ENCODE results near the gene REEP5.
A peak's percentile ranks its signal among the peaks of the same experiment; 100 is the strongest.

The REEP5 gene

GRCh38 chr5:112933651-112934365, 11.8 kb upstream of the REEP5 start:
- Histone ChIP-seq H3K9ac (ENCODE audit: low read depth in 1 of 2, low read length in 2 of 2) (no peak overlapping the region), H3K36me3 (ENCODE audit: control insufficient read depth in 2 of 2, insufficient read depth in 2 of 2, low read length in 2 of 2) (no peaks in the 10 kb centered on the region), H3K9me3 (ENCODE audit: control insufficient read depth in 2 of 2, low read length in 2 of 2) (no peaks in the 10 kb centered on the region), H3K4me3 (ENCODE audit: low read length in 2 of 2) (no peak overlapping the region), H3K4me1 (ENCODE audit: control insufficient read depth in 2 of 2, insufficient read depth in 2 of 2, low read length in 2 of 2) (peaks cover 0 to 2% of the 10 kb centered on the region in 2 donors), H3K27me3 (ENCODE audit: control insufficient read depth in 2 of 2, insufficient read depth in 2 of 2, low read length in 2 of 2) (no peaks in the 10 kb centered on the region), H3K27ac (ENCODE audit: low read depth in 2 of 2, low read length in 2 of 2) (no peak overlapping the region)

- peaks cover 0 to 2% of the 10 kb centered on the region in 2 donors for H3K4me1 ChIP-seq (ENCODE audit: control insufficient read depth in 2 of 2, insufficient read depth in 2 of 2, low read length in 2 of 2)
- H3K4me3 ChIP-seq (ENCODE audit: low read length in 2 of 2) = no peak overlapping the region
- no peak overlapping the region for H3K9ac ChIP-seq (ENCODE audit: low read depth in 1 of 2, low read length in 2 of 2)
Observed at GRCh38 chr5:112933105-112933504, 11.1 kb upstream of the REEP5 start.

GRCh38 chr5:112931473-112931872, 9.4 kb upstream of the REEP5 start:
- H3K9ac ChIP-seq (ENCODE audit: low read depth in 1 of 2, low read length in 2 of 2) = no peak overlapping the region
- H3K9me3 ChIP-seq (ENCODE audit: control insufficient read depth in 2 of 2, low read length in 2 of 2) = no peaks in the 10 kb centered on the region
- no peaks in the 10 kb centered on the region for H3K36me3 ChIP-seq (ENCODE audit: control insufficient read depth in 2 of 2, insufficient read depth in 2 of 2, low read length in 2 of 2)
- peaks cover 0 to 2% of the 10 kb centered on the region in 2 donors for H3K4me1 ChIP-seq (ENCODE audit: control insufficient read depth in 2 of 2, insufficient read depth in 2 of 2, low read length in 2 of 2)
- no peak overlapping the region for H3K4me3 ChIP-seq (ENCODE audit: low read length in 2 of 2)
- H3K27ac ChIP-seq (ENCODE audit: low read depth in 2 of 2, low read length in 2 of 2) = no peak overlapping the region
- no peaks in the 10 kb centered on the region for H3K27me3 ChIP-seq (ENCODE audit: control insufficient read depth in 2 of 2, insufficient read depth in 2 of 2, low read length in 2 of 2)

More at GRCh38 chr5:112933105-112933504, 11.1 kb upstream of the REEP5 start:
- Histone ChIP-seq H3K9me3 (ENCODE audit: control insufficient read depth in 2 of 2, low read length in 2 of 2) (no peaks in the 10 kb centered on the region), H3K27me3 (ENCODE audit: control insufficient read depth in 2 of 2, insufficient read depth in 2 of 2, low read length in 2 of 2) (no peaks in the 10 kb centered on the region), H3K27ac (ENCODE audit: low read depth in 2 of 2, low read length in 2 of 2) (no peak overlapping the region), H3K36me3 (ENCODE audit: control insufficient read depth in 2 of 2, insufficient read depth in 2 of 2, low read length in 2 of 2) (no peaks in the 10 kb centered on the region)

- H3K9me3 ChIP-seq (ENCODE audit: control insufficient read depth in 2 of 2, low read length in 2 of 2) = no peaks in the 10 kb centered on the region
- H3K9ac ChIP-seq (ENCODE audit: low read depth in 1 of 2, low read length in 2 of 2) = no peak overlapping the region
- H3K27ac ChIP-seq (ENCODE audit: low read depth in 2 of 2, low read length in 2 of 2) = peak overlapping the region in 1 of 2 donors; percentile 17
- no peaks in the 10 kb centered on the region for H3K36me3 ChIP-seq (ENCODE audit: control insufficient read depth in 2 of 2, insufficient read depth in 2 of 2, low read length in 2 of 2)
- no peak overlapping the region for H3K4me3 ChIP-seq (ENCODE audit: low read length in 2 of 2)
- H3K27me3 ChIP-seq (ENCODE audit: control insufficient read depth in 2 of 2, insufficient read depth in 2 of 2, low read length in 2 of 2) = no peaks in the 10 kb centered on the region
- peaks cover 0 to 2% of the 10 kb centered on the region in 2 donors for H3K4me1 ChIP-seq (ENCODE audit: control insufficient read depth in 2 of 2, insufficient read depth in 2 of 2, low read length in 2 of 2)
Observed at GRCh38 chr5:112930082-112930344, 8.0 kb upstream of the REEP5 start.

GRCh38 chr5:112929336-112930081, 7.5 kb upstream of the REEP5 start:
- Histone ChIP-seq H3K27me3 (ENCODE audit: control insufficient read depth in 2 of 2, insufficient read depth in 2 of 2, low read length in 2 of 2) (no peaks in the 10 kb centered on the region), H3K27ac (ENCODE audit: low read depth in 2 of 2, low read length in 2 of 2) (peak overlapping the region in 1 of 2 donors; percentile 17), H3K4me1 (ENCODE audit: control insufficient read depth in 2 of 2, insufficient read depth in 2 of 2, low read length in 2 of 2) (peaks cover 0 to 2% of the 10 kb centered on the region in 2 donors), H3K9me3 (ENCODE audit: control insufficient read depth in 2 of 2, low read length in 2 of 2) (no peaks in the 10 kb centered on the region), H3K4me3 (ENCODE audit: low read length in 2 of 2) (no peak overlapping the region), H3K36me3 (ENCODE audit: control insufficient read depth in 2 of 2, insufficient read depth in 2 of 2, low read length in 2 of 2) (no peaks in the 10 kb centered on the region), H3K9ac (ENCODE audit: low read depth in 1 of 2, low read length in 2 of 2) (no peak overlapping the region)

GRCh38 chr5:112923988-112924387, 2.0 kb upstream of the REEP5 start:
- Histone ChIP-seq H3K9me3 (ENCODE audit: control insufficient read depth in 2 of 2, low read length in 2 of 2) (no peaks in the 10 kb centered on the region), H3K4me3 (ENCODE audit: low read length in 2 of 2) (no peak overlapping the region), H3K4me1 (ENCODE audit: control insufficient read depth in 2 of 2, insufficient read depth in 2 of 2, low read length in 2 of 2) (peaks cover 14 to 22% of the 10 kb centered on the region in 2 donors), H3K36me3 (ENCODE audit: control insufficient read depth in 2 of 2, insufficient read depth in 2 of 2, low read length in 2 of 2) (no peaks in the 10 kb centered on the region), H3K27ac (ENCODE audit: low read depth in 2 of 2, low read length in 2 of 2) (peak overlapping the region in 1 of 2 donors; percentile 60), H3K27me3 (ENCODE audit: control insufficient read depth in 2 of 2, insufficient read depth in 2 of 2, low read length in 2 of 2) (no peaks in the 10 kb centered on the region), H3K9ac (ENCODE audit: low read depth in 1 of 2, low read length in 2 of 2) (no peak overlapping the region)

- Histone ChIP-seq H3K36me3 (ENCODE audit: control insufficient read depth in 2 of 2, insufficient read depth in 2 of 2, low read length in 2 of 2) (peaks cover 3 to 4% of the 10 kb centered on the region in 2 donors), H3K4me3 (ENCODE audit: low read length in 2 of 2) (peak overlapping the region in 1 of 2 donors; percentile 65), H3K9ac (ENCODE audit: low read depth in 1 of 2, low read length in 2 of 2) (peak overlapping the region in 1 of 2 donors; percentile 50), H3K4me1 (ENCODE audit: control insufficient read depth in 2 of 2, insufficient read depth in 2 of 2, low read length in 2 of 2) (peaks cover 14 to 25% of the 10 kb centered on the region in 2 donors), H3K9me3 (ENCODE audit: control insufficient read depth in 2 of 2, low read length in 2 of 2) (no peaks in the 10 kb centered on the region), H3K27me3 (ENCODE audit: control insufficient read depth in 2 of 2, insufficient read depth in 2 of 2, low read length in 2 of 2) (no peaks in the 10 kb centered on the region), H3K27ac (ENCODE audit: low read depth in 2 of 2, low read length in 2 of 2) (peak overlapping the region in 1 of 2 donors; percentile 60)
Observed at GRCh38 chr5:112923148-112923917, 1.3 kb upstream of the REEP5 start.

- H3K4me3 ChIP-seq (ENCODE audit: low read length in 2 of 2) = peak overlapping the region; percentile 81 to 98
- H3K4me1 ChIP-seq (ENCODE audit: control insufficient read depth in 2 of 2, insufficient read depth in 2 of 2, low read length in 2 of 2) = peaks cover 14 to 28% of the 10 kb centered on the region in 2 donors
Observed at GRCh38 chr5:112921026-112921832, 798 bp downstream of the REEP5 start.

GRCh38 chr5:112919972-112920371, 2.1 kb downstream of the REEP5 start:
- Histone ChIP-seq H3K4me3 (ENCODE audit: low read length in 2 of 2) (peak overlapping the region in 1 of 2 donors; percentile 81), H3K27ac (ENCODE audit: low read depth in 2 of 2, low read length in 2 of 2) (no peak overlapping the region), H3K4me1 (ENCODE audit: control insufficient read depth in 2 of 2, insufficient read depth in 2 of 2, low read length in 2 of 2) (peaks cover 14 to 28% of the 10 kb centered on the region in 2 donors), H3K27me3 (ENCODE audit: control insufficient read depth in 2 of 2, insufficient read depth in 2 of 2, low read length in 2 of 2) (no peaks in the 10 kb centered on the region), H3K9ac (ENCODE audit: low read depth in 1 of 2, low read length in 2 of 2) (no peak overlapping the region), H3K36me3 (ENCODE audit: control insufficient read depth in 2 of 2, insufficient read depth in 2 of 2, low read length in 2 of 2) (peaks cover 16 to 18% of the 10 kb centered on the region in 2 donors), H3K9me3 (ENCODE audit: control insufficient read depth in 2 of 2, low read length in 2 of 2) (no peaks in the 10 kb centered on the region)

More at GRCh38 chr5:112921026-112921832, 798 bp downstream of the REEP5 start:
- Histone ChIP-seq H3K27ac (ENCODE audit: low read depth in 2 of 2, low read length in 2 of 2) (peak overlapping the region; percentile 91 to 94), H3K27me3 (ENCODE audit: control insufficient read depth in 2 of 2, insufficient read depth in 2 of 2, low read length in 2 of 2) (no peaks in the 10 kb centered on the region), H3K36me3 (ENCODE audit: control insufficient read depth in 2 of 2, insufficient read depth in 2 of 2, low read length in 2 of 2) (peaks cover 11 to 15% of the 10 kb centered on the region in 2 donors), H3K9ac (ENCODE audit: low read depth in 1 of 2, low read length in 2 of 2) (peak overlapping the region; percentile 95 to 98), H3K9me3 (ENCODE audit: control insufficient read depth in 2 of 2, low read length in 2 of 2) (no peaks in the 10 kb centered on the region)

All from mucosa of rectum (tissue), 2 donors.